ENCODE results near the gene TMEM60. TPM values are rescaled to one million over a fixed set of nuclear protein-coding genes. Genes with fewer than 3 reads are reported as not detected.
"Not testable (repeated sequence)": the region's sequence is repeated elsewhere in the genome, so short reads cannot be mapped to it uniquely, and the experiment has no call there.

TMEM60 gene
- polyA plus RNA-seq, 3 donors: 26.1 to 32.9 (median 29.6) TPM

- DNase-seq (ENCODE audit: extremely low read depth in 1 of 11, low read depth in 9 of 11, low spot score in 4 of 11): no peak
These were observed 6.9 kb downstream of the TMEM60 start for GRCh38 chr7:77791336-77791735.

GRCh38 chr7:77788327-77788902 lies 9.8 kb downstream of the TMEM60 start:
- DNase-seq (ENCODE audit: extremely low read depth in 1 of 11, low read depth in 9 of 11, low spot score in 4 of 11): no peak

GRCh38 chr7:77786741-77787140 lies 11.5 kb downstream of the TMEM60 start:
- no peak for DNase-seq (ENCODE audit: extremely low read depth in 1 of 11, low read depth in 9 of 11, low spot score in 4 of 11)

GRCh38 chr7:77786018-77786417 lies 12.2 kb downstream of the TMEM60 start:
- no peak for DNase-seq (ENCODE audit: extremely low read depth in 1 of 11, low read depth in 9 of 11, low spot score in 4 of 11)

- not testable (repeated sequence) for DNase-seq (ENCODE audit: extremely low read depth in 1 of 11, low read depth in 9 of 11, low spot score in 4 of 11)
These were observed 13.8 kb downstream of the TMEM60 start for GRCh38 chr7:77784426-77784825.

- DNase-seq (ENCODE audit: extremely low read depth in 1 of 11, low read depth in 9 of 11, low spot score in 4 of 11): no peak
These were observed 14.7 kb downstream of the TMEM60 start for GRCh38 chr7:77783545-77783944.

- no peak for DNase-seq (ENCODE audit: extremely low read depth in 1 of 11, low read depth in 9 of 11, low spot score in 4 of 11)
These were observed 15.1 kb downstream of the TMEM60 start for GRCh38 chr7:77783111-77783510.

- no peak for DNase-seq (ENCODE audit: extremely low read depth in 1 of 11, low read depth in 9 of 11, low spot score in 4 of 11)
These were observed 15.9 kb downstream of the TMEM60 start for GRCh38 chr7:77782383-77782782.

- DNase-seq (ENCODE audit: extremely low read depth in 1 of 11, low read depth in 9 of 11, low spot score in 4 of 11): no peak
These were observed 19.7 kb downstream of the TMEM60 start for GRCh38 chr7:77778535-77778934.

- DNase-seq (ENCODE audit: extremely low read depth in 1 of 11, low read depth in 9 of 11, low spot score in 4 of 11): no peak
These were observed 26.3 kb downstream of the TMEM60 start for GRCh38 chr7:77771901-77772300.

- no peak for DNase-seq (ENCODE audit: extremely low read depth in 1 of 11, low read depth in 9 of 11, low spot score in 4 of 11)
These were observed 27.9 kb downstream of the TMEM60 start for GRCh38 chr7:77770316-77770715.

GRCh38 chr7:77766801-77767605 lies 31.2 kb downstream of the TMEM60 start:
- no peak for DNase-seq (ENCODE audit: extremely low read depth in 1 of 11, low read depth in 9 of 11, low spot score in 4 of 11)

- peak in 3 of 11 donors; percentile 13 to 31 (median 14) for DNase-seq (ENCODE audit: extremely low read depth in 1 of 11, low read depth in 9 of 11, low spot score in 4 of 11)
These were observed 32.1 kb downstream of the TMEM60 start for GRCh38 chr7:77765906-77766800.

- DNase-seq (ENCODE audit: extremely low read depth in 1 of 11, low read depth in 9 of 11, low spot score in 4 of 11): no peak
These were observed 32.8 kb downstream of the TMEM60 start for GRCh38 chr7:77765481-77765880.

- peak in 1 of 11 donors; percentile 11 for DNase-seq (ENCODE audit: extremely low read depth in 1 of 11, low read depth in 9 of 11, low spot score in 4 of 11)
These were observed 37.3 kb downstream of the TMEM60 start for GRCh38 chr7:77760809-77761453.

GRCh38 chr7:77759294-77759889 lies 38.8 kb downstream of the TMEM60 start:
- peak; percentile 27 to 70 (median 50) for DNase-seq (ENCODE audit: extremely low read depth in 1 of 11, low read depth in 9 of 11, low spot score in 4 of 11)

GRCh38 chr7:77757589-77757988 lies 40.6 kb downstream of the TMEM60 start:
- DNase-seq (ENCODE audit: extremely low read depth in 1 of 11, low read depth in 9 of 11, low spot score in 4 of 11): no peak

- DNase-seq (ENCODE audit: extremely low read depth in 1 of 11, low read depth in 9 of 11, low spot score in 4 of 11): no peak
These were observed 45.1 kb downstream of the TMEM60 start for GRCh38 chr7:77753173-77753572.

GRCh38 chr7:77752016-77752415 lies 46.2 kb downstream of the TMEM60 start:
- DNase-seq (ENCODE audit: extremely low read depth in 1 of 11, low read depth in 9 of 11, low spot score in 4 of 11): no peak
